ENCODE data around the gene ANKS1A. TPM values are rescaled to one million over a fixed set of nuclear protein-coding genes. Genes with fewer than 3 reads are reported as not detected.

ANKS1A gene
- polyA plus RNA-seq, 2 of the 4 experiments (the other 2 are of a cell fraction) = 3.6 to 5.9 TPM

GRCh38 chr6:35054106-35054742, 165.2 kb downstream of the ANKS1A start:
- FAIRE-seq = no peak
- no peak for ATAC-seq

GRCh38 chr6:35054743-35055130, 165.7 kb downstream of the ANKS1A start:
- H3K27ac ChIP-seq = no peak overlapping the region
- FAIRE-seq (no peak), DNase-seq (ENCODE audit: low read depth in 1 of 2, low spot score in 1 of 2) (no peak), ATAC-seq (no peak)
- H3K4me2 ChIP-seq = no peak overlapping the region
- no peak overlapping the region for H3K4me3 ChIP-seq
- no peaks in the 10 kb centered on the region for H3K4me1 ChIP-seq
- H3K9me3 ChIP-seq = no peaks in the 10 kb centered on the region
- ChIA-PET CTCF (interaction anchor here (0.9 kb wide), 1 partner anchor 151 kb away, joined by 3 read pairs; no protein-coding TSS in a partner anchor), POLR2A (no interaction called here)
- no peak for TF ChIP-seq HDAC2 (IDR thresholded peaks at IDR 0.05)
- TF ChIP-seq SMC3 (IDR thresholded peaks at IDR 0.05) = no peak
- no peak for TF ChIP-seq EP300 (IDR thresholded peaks at IDR 0.05)
- no peak for TF ChIP-seq ZFP36 (IDR thresholded peaks at IDR 0.05; ENCODE audit: borderline replicate concordance, partially characterized antibody)
- no peak for TF ChIP-seq RFX5 (IDR thresholded peaks at IDR 0.05)
- TF ChIP-seq PHF8 (IDR thresholded peaks at IDR 0.05; ENCODE audit: borderline replicate concordance, low read depth) = no peak
- TF ChIP-seq CHD4 (IDR thresholded peaks at IDR 0.05; ENCODE audit: borderline replicate concordance) = no peak
- whole genome bisulfite sequencing (ENCODE audit: missing lambda C conversion rate) = no CpG with 5 or more reads among the region's 1 CpG

More at GRCh38 chr6:35054106-35054742, 165.2 kb downstream of the ANKS1A start:
- no peak overlapping the region for H3K4me3 ChIP-seq
- CTCF ChIA-PET = interaction anchor here (0.9 kb wide), 1 partner anchor 151 kb away, joined by 3 read pairs; no protein-coding TSS in a partner anchor
- WGBS (ENCODE audit: missing lambda C conversion rate) = 89% methylated on average over 8 of the region's 8 CpGs
- no peaks in the 10 kb centered on the region for H3K9me3 ChIP-seq
- no peak overlapping the region for H3K27ac ChIP-seq
- TF ChIP-seq POLR2A (IDR thresholded peaks at IDR 0.05; ENCODE audit: low read length) = no peak
- no peak for TF ChIP-seq CBX2 (IDR thresholded peaks at IDR 0.05; ENCODE audit: borderline replicate concordance, low read depth)
- no peak for TF ChIP-seq HOXB13 (CRISPR knock-in tag; IDR thresholded peaks at IDR 0.05; ENCODE audit: low read depth)
- no peak for TF ChIP-seq GATA3 (IDR thresholded peaks at IDR 0.05; ENCODE audit: borderline replicate concordance)
- TF ChIP-seq ZFP36 (IDR thresholded peaks at IDR 0.05; ENCODE audit: borderline replicate concordance, partially characterized antibody) = no peak
- TF ChIP-seq FOSL2 (IDR thresholded peaks at IDR 0.05) = no peak
- TF ChIP-seq FOSL2 (CRISPR knock-in tag; IDR thresholded peaks at IDR 0.05) = no peak
- no peak for TF ChIP-seq CTCF (IDR thresholded peaks at IDR 0.05)
- TF ChIP-seq ZC3H11A (IDR thresholded peaks at IDR 0.05) = no peak
- TF ChIP-seq CHD2 (IDR thresholded peaks at IDR 0.05; ENCODE audit: low read length, partially characterized antibody) = no peak
- TF ChIP-seq JUNB (IDR thresholded peaks at IDR 0.05) = no peak
- TF ChIP-seq NPAS2 (CRISPR knock-in tag; IDR thresholded peaks at IDR 0.05; ENCODE audit: borderline replicate concordance) = no peak
- H3K4me1 ChIP-seq = no peaks in the 10 kb centered on the region
- no peak overlapping the region for H3K4me2 ChIP-seq
- POLR2A ChIA-PET = no interaction called here
- DNase-seq (ENCODE audit: low read depth in 1 of 2, low spot score in 1 of 2) = no peak

GRCh38 chr6:35055891-35056290, 166.8 kb downstream of the ANKS1A start:
- ATAC-seq (no peak), DNase-seq (ENCODE audit: low read depth in 1 of 2, low spot score in 1 of 2) (no peak), FAIRE-seq (no peak)
- Histone ChIP-seq H3K27ac (no peak overlapping the region), H3K4me3 (no peak overlapping the region), H3K9me3 (no peaks in the 10 kb centered on the region), H3K4me1 (no peaks in the 10 kb centered on the region), H3K4me2 (no peak overlapping the region)
- ChIA-PET POLR2A (no interaction called here), CTCF (interaction anchor here (0.5 to 0.6 kb wide), 3 partner anchors 34 to 759 kb away, joined by 3 read pairs; no protein-coding TSS in a partner anchor)
- WGBS (ENCODE audit: missing lambda C conversion rate) = 87% methylated on average over 4 of the region's 4 CpGs
- TF ChIP-seq HDAC2 (IDR thresholded peaks at IDR 0.05) = no peak
- TF ChIP-seq HOXB13 (CRISPR knock-in tag; IDR thresholded peaks at IDR 0.05; ENCODE audit: low read depth) = no peak
- TF ChIP-seq MAZ (IDR thresholded peaks at IDR 0.05; ENCODE audit: borderline replicate concordance, low read depth, low read length) = no peak
- no peak for TF ChIP-seq RNF2 (IDR thresholded peaks at IDR 0.05; ENCODE audit: borderline replicate concordance, low read depth)
- TF ChIP-seq REST (IDR thresholded peaks at IDR 0.05) = no peak
- no peak for TF ChIP-seq HES2 (IDR thresholded peaks at IDR 0.05)
- TF ChIP-seq ZFP36 (IDR thresholded peaks at IDR 0.05; ENCODE audit: borderline replicate concordance, partially characterized antibody) = no peak
- no peak for TF ChIP-seq FOSL2 (IDR thresholded peaks at IDR 0.05)
- no peak for TF ChIP-seq FOSL2 (CRISPR knock-in tag; IDR thresholded peaks at IDR 0.05)
- TF ChIP-seq JUN (IDR thresholded peaks at IDR 0.05) = no peak
- no peak for TF ChIP-seq CBX2 (IDR thresholded peaks at IDR 0.05; ENCODE audit: borderline replicate concordance, low read depth)
- no peak for TF ChIP-seq CEBPB (IDR thresholded peaks at IDR 0.05)
- TF ChIP-seq ZNF302 (CRISPR knock-in tag; IDR thresholded peaks at IDR 0.05) = no peak
- TF ChIP-seq MYC (IDR thresholded peaks at IDR 0.05; ENCODE audit: borderline replicate concordance, low read length) = no peak
- TF ChIP-seq BHLHE40 (IDR thresholded peaks at IDR 0.05; ENCODE audit: low read depth, low read length) = no peak
- no peak for TF ChIP-seq POLR2AphosphoS2 (conservative IDR thresholded peaks at IDR 0.05; ENCODE audit: low read length)
- no peak for TF ChIP-seq FOSB (CRISPR knock-in tag; IDR thresholded peaks at IDR 0.05)
- TF ChIP-seq NR3C1 (IDR thresholded peaks at IDR 0.05) = no peak

Data from A549 (cell line).